Activated CD8-positive, alpha-beta memory T cell treated with anti-CD3 and anti-CD28 coated beads for 1 hour (primary cell): ENCODE results near the gene GRID2.

Experiments used
- DNase-seq, 2 donors: peaks; one replicate each; pipeline ENCODE4 v3.0.0-alpha.2; 2020; ENCODE audit warnings: low read depth in 1 of 2; ENCODE audit errors: extremely low read depth in 1 of 2

Gene GRID2

GRCh38 chr4:93467484-93468155 is 1163.9 kb downstream of the GRID2 start:
- no peak for DNase-seq

- no peak for DNase-seq
Observed at GRCh38 chr4:93469560-93469959, 1165.8 kb downstream of the GRID2 start.

- DNase-seq = no peak
Observed at GRCh38 chr4:93475730-93476129, 1172.0 kb downstream of the GRID2 start.

GRCh38 chr4:93478805-93479204 is 1175.0 kb downstream of the GRID2 start:
- DNase-seq = no peak

- DNase-seq = no peak
Observed at GRCh38 chr4:93480452-93480851, 1176.7 kb downstream of the GRID2 start.

- no peak for DNase-seq
Observed at GRCh38 chr4:93495346-93495745, 1191.6 kb downstream of the GRID2 start.

- no peak for DNase-seq
Observed at GRCh38 chr4:93501244-93501643, 1197.5 kb downstream of the GRID2 start.

- no peak for DNase-seq
Observed at GRCh38 chr4:93501946-93502345, 1198.2 kb downstream of the GRID2 start.

- no peak for DNase-seq
Observed at GRCh38 chr4:93502991-93503390, 1199.2 kb downstream of the GRID2 start.

- no peak for DNase-seq
Observed at GRCh38 chr4:93513851-93514250, 1210.1 kb downstream of the GRID2 start.

- no peak for DNase-seq
Observed at GRCh38 chr4:93515208-93515607, 1211.4 kb downstream of the GRID2 start.

GRCh38 chr4:93529692-93530372 is 1226.1 kb downstream of the GRID2 start:
- DNase-seq = no peak

GRCh38 chr4:93532234-93532633 is 1228.5 kb downstream of the GRID2 start:
- no peak for DNase-seq

- DNase-seq = no peak
Observed at GRCh38 chr4:93540562-93540961, 1236.8 kb downstream of the GRID2 start.

- DNase-seq = no peak
Observed at GRCh38 chr4:93561842-93562241, 1258.1 kb downstream of the GRID2 start.

GRCh38 chr4:93568758-93569157 is 1265.0 kb downstream of the GRID2 start:
- DNase-seq = no peak

- no peak for DNase-seq
Observed at GRCh38 chr4:93573285-93573684, 1269.5 kb downstream of the GRID2 start.

- no peak for DNase-seq
Observed at GRCh38 chr4:93578942-93579341, 1275.2 kb downstream of the GRID2 start.

GRCh38 chr4:93605163-93605562 is 1301.4 kb downstream of the GRID2 start:
- no peak for DNase-seq

GRCh38 chr4:93617606-93618005 is 1313.8 kb downstream of the GRID2 start:
- DNase-seq = no peak

GRCh38 chr4:93633721-93634120 is 1330.0 kb downstream of the GRID2 start:
- no peak for DNase-seq

- DNase-seq = no peak
Observed at GRCh38 chr4:93635943-93636342, 1332.2 kb downstream of the GRID2 start.

GRCh38 chr4:93645120-93645519 is 1341.4 kb downstream of the GRID2 start:
- DNase-seq = no peak
